Ovary (tissue), 9 donors: ENCODE results near the gene NID1. TPM values are rescaled to one million over a fixed set of nuclear protein-coding genes. Genes with fewer than 3 reads are reported as not detected.
A peak's percentile ranks its signal among the peaks of the same experiment; 100 is the strongest.

Source experiments
- DNase-seq, 5 donors: peaks; one replicate each; pipeline ENCODE4 v3.0.0-alpha.2; 2019 to 2020
- H3K27ac ChIP-seq, 2 donors: fragments of 200-600 bp; one replicate each; pipeline versions ENCODE4 v1.5.1 to v1.8.0; 2019 to 2022
- H3K27me3 ChIP-seq: fragments of 200-600 bp; one replicate; pipeline ENCODE4 v1.8.0; 2022
- H3K36me3 ChIP-seq: fragments of 200-600 bp; sonication (generic); one replicate; pipeline ENCODE4 v1.5.1; 2019
- H3K4me1 ChIP-seq: one replicate; pipeline ENCODE4 v1.8.1; 2013; ENCODE audit warnings: mild to moderate bottlenecking, moderate library complexity; ENCODE audit not compliant: insufficient read depth
- H3K4me3 ChIP-seq: fragments of 200-600 bp; sonication (generic); one replicate; pipeline ENCODE4 v1.5.1; 2017
- H3K9me3 ChIP-seq, 2 donors: fragments of 200-600 bp in 1 of 2; sonication (generic) in 1 of 2; one replicate each; pipeline versions ENCODE4 v1.5.1 to v1.8.1; 2013 to 2019; ENCODE audit warnings: mild to moderate bottlenecking in 1 of 2, moderate library complexity in 1 of 2
- CTCF ChIP-seq, 3 donors: fragments of 450-650 bp in 2 of 3; fragments of 200-600 bp in 1 of 3; IDR thresholded peaks; one replicate each; pipeline versions ENCODE4 v1.5.1 to v1.8.0; 2016 to 2022; ENCODE audit warnings: antibody characterized with exemption in 3 of 3, mild to moderate bottlenecking in 1 of 3
- EP300 ChIP-seq: sonication (generic); formaldehyde crosslinking; IDR thresholded peaks from one replicate; pipeline ENCODE4 v1.6.1; 2017; ENCODE audit warnings: antibody characterized with exemption
- POLR2A ChIP-seq: fragments of 450-650 bp; IDR thresholded peaks from one replicate; pipeline ENCODE4 v1.6.1; 2017; ENCODE audit warnings: antibody characterized with exemption, mild to moderate bottlenecking, moderate library complexity
- WGBS, 3 donors: extraction: QIAGEN DNeasy Blood & Tissue Kit in 1 of 3; methylation state at CpG; one replicate each; pipeline versions ENCODE4 v1.1.5 to v1.1.7; 2013 to 2017; 5-methylcytosine and 5-hydroxymethylcytosine counted together
- intact Hi-C, 4 donors: fragments of 100-400 bp; cut with DNase I; formaldehyde crosslinking; loops; one replicate each; pipeline versions ENCODE4 v1.11.0 to v1.15.1; 2022 to 2023
- polyA plus RNA-seq, 2 donors: library from polyadenylated mRNA; stranded (reverse); fragments of 200-250 nt in 1 of 2; fragments of 350-450 nt in 1 of 2; fragmentation: Illumina TruSeq in 1 of 2; extraction: RNeasy Lipid Tissue Mini Kit (QIAGEN cat#74804) in 1 of 2; gene quantifications; one replicate each; pipeline ENCODE4 v1.2.3, GENCODE V29; 2013 to 2014
- total RNA-seq, 7 donors: library from RNA; depleted of rRNA in 2 of 7; stranded (reverse); fragments of >200 nt in 2 of 7; fragmentation: NEBNext Ultra II Directional in 3 of 7; extraction: Animal tissue kit (Norgen Biotek cat#: 25700) in 3 of 7; gene quantifications; one replicate each; pipeline versions ENCODE4 v1.1.0 to v1.2.4, GENCODE V29; 2016 to 2023
- donor health status: DM: no; HTN: no; CAD: no; lungs with moderate emphysema.
- donor health status: DM: no; HTN: no; CAD: no.
- donor health status: Bipolar disorder and iron deficiency.
- donor health status: DM: yes; HTN: yes; CAD: no.
- donor health status: DM: no; HTN: no; CAD: no.
- donor health status: DM: yes; HTN: yes; CAD: no.

The NID1 gene
- total and polyA plus RNA-seq, 9 donors, result 59.2 to 147 (median 76.4) TPM

- no peak for DNase-seq
- Histone ChIP-seq H3K27me3 (no peaks in the 10 kb centered on the region), H3K4me3 (no peak overlapping the region), H3K4me1 (peaks cover 3% of the 10 kb centered on the region), H3K36me3 (no peaks in the 10 kb centered on the region), H3K27ac (no peak overlapping the region), H3K9me3 (no peaks in the 10 kb centered on the region)
- TF ChIP-seq POLR2A (no peak), CTCF (IDR thresholded peaks at IDR 0.05) (no peak), EP300 (no peak)
- 94 to 95% (median 94%) methylated on average over 7 of the region's 7 CpGs for WGBS, 3 donors
- intact Hi-C loops, result no loop called here
Measured at GRCh38 chr1:236024641-236025040, 40.2 kb downstream of the NID1 start.

GRCh38 chr1:236023926-236024565 is 40.8 kb downstream of the NID1 start:
- Histone ChIP-seq H3K27me3 (no peaks in the 10 kb centered on the region), H3K27ac (no peak overlapping the region), H3K9me3 (no peaks in the 10 kb centered on the region), H3K36me3 (no peaks in the 10 kb centered on the region), H3K4me1 (peaks cover 5% of the 10 kb centered on the region), H3K4me3 (no peak overlapping the region)
- TF ChIP-seq EP300 (no peak), CTCF (IDR thresholded peaks at IDR 0.05) (no peak), POLR2A (no peak)
- intact Hi-C loops, result no loop called here
- no peak for DNase-seq
- WGBS, 3 donors, result 89 to 92% (median 92%) methylated on average over 15 of the region's 15 CpGs

- H3K36me3 ChIP-seq, result no peaks in the 10 kb centered on the region
- DNase-seq, result peak in 2 of 5 donors; percentile 39 to 48
- peak overlapping the region in 1 of 2 donors; percentile 52 for H3K27ac ChIP-seq
Measured at GRCh38 chr1:236021424-236022135, 43.3 kb downstream of the NID1 start.

More at GRCh38 chr1:236021424-236022135, 43.3 kb downstream of the NID1 start:
- TF ChIP-seq EP300 (no peak), POLR2A (no peak), CTCF (IDR thresholded peaks at IDR 0.05) (no peak)
- Histone ChIP-seq H3K4me1 (peaks cover 5% of the 10 kb centered on the region), H3K4me3 (no peak overlapping the region), H3K27me3 (no peaks in the 10 kb centered on the region), H3K9me3 (no peaks in the 10 kb centered on the region)
- intact Hi-C loops, result no loop called here
- 22 to 28% (median 23%) methylated on average over 9 of the region's 9 CpGs for WGBS, 3 donors
